GM18520 (cell line): ENCODE data around the gene POM121.
A peak's percentile ranks its signal among the peaks of the same experiment; 100 is the strongest.
"Not testable (repeated sequence)": the region's sequence is repeated elsewhere in the genome, so short reads cannot be mapped to it uniquely, and the experiment has no call there.

Experiments used
- ATAC-seq: cut with Tn5 transposase; IDR thresholded peaks from one replicate; pipeline ENCODE4 v1.9.1; 2021; ENCODE audit not compliant: unreplicated experiment

The POM121 gene

DNA sequence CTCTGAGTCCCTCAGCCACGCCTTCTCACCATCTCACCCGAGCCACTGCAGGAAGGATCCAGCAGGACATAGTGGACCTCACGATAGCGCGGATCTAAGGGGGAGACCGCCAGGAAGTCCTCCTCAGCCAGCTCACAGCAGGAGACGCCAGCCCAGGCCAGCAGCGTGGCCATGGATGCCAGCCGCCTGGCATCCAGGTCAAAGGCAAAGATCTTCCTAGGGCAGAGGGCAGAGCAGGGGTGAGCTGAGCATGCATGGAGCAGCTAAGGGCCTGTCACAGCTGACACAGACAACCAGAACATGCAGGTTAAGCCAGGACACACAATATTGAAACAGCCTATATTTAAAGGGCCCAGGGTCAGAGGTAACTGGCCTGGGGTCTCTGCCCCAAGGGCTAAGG lies 24.4 kb downstream of the POM121 start:
- not testable (repeated sequence) for ATAC-seq

DNA sequence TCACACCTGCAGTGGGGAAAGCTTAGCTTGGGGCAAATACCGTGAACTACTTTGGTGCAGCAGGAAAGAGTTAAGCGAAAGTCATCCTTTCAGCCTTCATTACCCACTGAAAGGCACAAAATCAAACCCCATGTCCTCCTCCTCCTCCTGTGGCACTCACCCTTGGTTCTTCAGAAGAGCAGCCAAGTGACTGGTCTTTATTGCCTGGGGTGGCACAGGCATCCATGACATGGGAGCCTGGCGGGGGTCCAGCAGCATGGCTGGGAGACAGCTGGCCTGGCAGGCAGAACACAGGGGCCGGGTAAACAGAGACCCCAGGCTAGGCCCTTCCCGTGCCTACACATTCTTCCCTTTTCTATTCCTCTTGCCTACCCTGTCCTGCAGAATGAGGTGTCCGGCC lies 24.8 kb downstream of the POM121 start:
- ATAC-seq: not testable (repeated sequence)

DNA sequence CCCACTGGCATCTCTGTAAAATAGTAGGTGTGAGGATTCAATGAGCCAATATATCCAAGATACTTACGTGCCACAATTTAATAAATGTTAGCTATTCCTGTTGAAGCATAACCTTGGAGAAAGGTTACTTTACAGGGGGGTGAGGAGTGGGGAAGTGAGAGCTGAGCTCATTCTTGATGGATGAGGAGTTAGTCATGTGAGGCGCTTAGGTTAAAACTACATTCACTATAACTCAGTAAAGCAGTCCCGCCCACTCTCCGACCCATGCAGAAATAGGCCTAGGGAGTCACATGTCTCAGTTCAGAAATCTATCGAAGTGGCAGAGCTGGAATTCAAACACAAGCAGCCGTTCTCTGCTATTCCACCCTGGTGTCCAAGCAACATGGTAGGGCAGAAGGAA lies 25.5 kb downstream of the POM121 start:
- ATAC-seq: not testable (repeated sequence)

DNA sequence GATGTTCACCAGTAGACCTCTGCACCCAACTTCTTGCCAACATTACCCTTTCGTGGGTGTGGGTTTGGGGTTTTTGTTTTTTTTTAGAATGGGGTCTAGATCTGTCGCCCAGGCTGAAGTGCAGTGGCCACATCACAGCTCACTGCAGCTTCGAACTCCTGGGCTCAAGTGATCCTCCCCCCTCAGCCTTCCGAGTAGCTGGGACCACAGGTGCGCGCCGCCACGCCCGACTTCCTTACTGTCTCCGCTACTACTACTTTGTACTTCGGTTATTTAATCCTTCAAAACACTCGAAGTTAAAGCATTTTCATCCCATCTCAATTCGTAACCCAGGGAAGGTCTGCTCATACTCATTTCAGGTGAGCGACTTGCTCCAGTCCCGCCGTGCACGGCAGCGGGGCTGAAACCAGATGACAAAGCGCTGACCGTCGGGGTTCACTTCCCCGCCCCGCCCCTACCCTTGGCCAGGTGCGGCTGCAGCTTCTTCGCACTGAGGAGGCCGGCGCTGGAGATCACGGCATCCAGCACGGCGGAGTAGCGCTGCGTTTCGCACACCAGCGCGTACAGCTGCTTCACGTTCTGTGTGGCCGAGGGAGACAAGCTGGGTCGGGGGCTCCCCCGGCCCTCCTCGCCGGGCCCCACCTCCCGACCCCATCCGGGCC lies 29.1 kb downstream of the POM121 start:
- ATAC-seq: peak; percentile 30

- peak; percentile 87 for ATAC-seq
These were observed 29.8 kb downstream of the POM121 start for GRCh38 chr7:72954563-72955198.

DNA sequence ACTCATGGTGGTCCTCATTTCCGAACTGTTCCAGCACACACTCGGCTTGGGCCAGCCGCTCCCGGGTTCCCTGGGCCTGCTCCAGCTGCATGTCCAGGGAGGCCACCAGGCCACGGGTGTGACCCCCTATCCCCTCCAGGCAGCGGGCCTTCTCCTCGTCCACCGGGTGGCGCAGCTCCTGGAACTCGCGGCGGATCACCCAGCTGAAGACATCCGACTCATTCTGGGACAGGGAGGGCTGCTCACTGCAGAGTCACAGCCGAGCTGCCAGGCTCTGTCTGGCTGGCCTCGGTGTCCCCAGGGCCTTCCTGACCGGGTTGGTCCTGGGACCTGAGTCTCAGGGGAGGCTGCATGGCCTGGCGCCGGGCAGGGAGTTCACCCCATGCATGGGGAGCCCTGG lies 35.1 kb downstream of the POM121 start:
- not testable (repeated sequence) for ATAC-seq

- not testable (repeated sequence) for ATAC-seq
These were observed 35.9 kb downstream of the POM121 start for GRCh38 chr7:72960626-72961345.

GRCh38 chr7:72961346-72961650 lies 36.4 kb downstream of the POM121 start:
- ATAC-seq: not testable (repeated sequence)

- ATAC-seq: not testable (repeated sequence)
These were observed 38.2 kb downstream of the POM121 start for GRCh38 chr7:72963056-72963455.

DNA sequence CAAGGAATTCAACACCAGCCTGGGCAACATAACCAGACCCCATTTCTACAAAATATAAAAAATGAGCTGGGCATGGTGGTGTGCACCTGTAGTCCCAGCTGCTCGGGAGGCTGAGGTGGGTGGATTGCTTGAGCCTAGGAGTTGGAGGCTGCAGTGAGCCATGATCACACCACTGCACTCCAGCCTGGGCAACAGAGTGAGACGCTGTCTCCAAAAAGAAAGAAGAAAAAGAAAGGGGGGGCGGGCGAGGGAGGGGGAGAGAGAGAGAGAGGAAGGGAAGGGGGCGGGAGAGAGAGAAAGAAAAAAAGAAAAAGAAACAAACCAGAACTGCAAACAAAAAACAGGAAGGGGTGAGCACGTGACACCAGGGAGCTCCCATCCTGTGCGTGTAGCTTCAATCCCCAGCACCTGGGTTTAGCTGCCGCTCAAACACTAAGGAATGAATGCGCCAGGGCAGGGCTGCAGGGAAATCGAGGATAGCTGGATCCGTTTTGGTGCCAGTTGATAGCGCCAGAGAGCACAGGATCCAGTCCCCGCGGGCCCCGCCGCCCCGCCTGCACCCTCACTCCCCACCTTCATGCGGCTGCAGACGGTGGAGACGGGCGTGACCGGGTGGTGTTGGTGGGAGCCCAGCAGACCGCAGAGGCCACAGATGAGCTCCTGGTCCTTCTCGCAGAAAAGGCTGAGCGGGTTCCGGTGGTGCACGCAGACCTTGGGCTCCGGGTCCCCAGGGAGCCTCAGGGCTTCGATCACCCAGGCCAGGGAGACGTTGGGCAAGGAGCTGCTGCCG lies 40.5 kb downstream of the POM121 start:
- ATAC-seq: not testable (repeated sequence)

DNA sequence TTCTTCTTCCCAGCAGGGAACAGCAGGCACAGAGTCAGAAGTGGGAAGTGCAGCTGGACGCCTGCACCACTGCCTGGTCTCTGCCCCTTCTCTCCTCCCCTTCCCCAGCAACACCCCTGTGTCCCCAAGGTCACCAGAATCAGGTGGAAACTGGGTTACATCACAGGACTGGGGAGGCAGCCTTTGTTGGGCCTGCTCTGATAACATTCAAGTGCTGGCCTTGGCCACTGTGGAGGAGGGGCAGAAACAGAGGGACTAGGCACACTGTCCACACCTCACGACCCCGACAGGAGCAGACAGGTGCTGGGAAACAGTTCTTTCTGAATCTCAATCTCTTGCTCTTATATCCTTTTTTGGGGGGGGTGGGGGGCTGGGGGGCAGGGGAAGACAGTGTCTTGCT lies 42.0 kb downstream of the POM121 start:
- ATAC-seq: not testable (repeated sequence)

- not testable (repeated sequence) for ATAC-seq
These were observed 44.2 kb downstream of the POM121 start, which contains the start of gene TRIM74 for GRCh38 chr7:72968980-72969516. TRIM74 (minus strand) TSS chr7:72969466; CDS start chr7:72966157, 3,309 bp downstream.

GRCh38 chr7:72969688-72970087 lies 44.8 kb downstream of the POM121 start:
- ATAC-seq: not testable (repeated sequence)

DNA sequence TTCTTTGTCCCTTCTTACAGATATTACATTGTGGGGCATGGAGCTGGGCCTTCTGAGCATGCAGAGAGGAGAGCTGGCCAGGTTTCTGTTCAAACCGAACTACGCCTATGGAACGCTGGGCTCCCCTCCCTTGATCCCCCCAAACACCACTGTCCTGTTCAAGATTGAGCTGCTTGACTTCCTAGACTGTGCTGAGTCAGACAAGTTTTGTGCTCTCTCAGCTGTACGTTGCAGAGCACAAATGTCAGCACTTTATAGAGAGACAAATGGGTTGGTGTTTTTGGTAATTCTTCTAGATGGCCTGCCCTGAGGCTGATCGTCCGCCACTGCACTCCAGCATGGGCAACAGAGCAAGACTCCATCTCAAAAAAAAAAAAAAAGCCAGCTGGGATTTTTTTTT lies 46.6 kb downstream of the POM121 start:
- ATAC-seq: not testable (repeated sequence)

DNA sequence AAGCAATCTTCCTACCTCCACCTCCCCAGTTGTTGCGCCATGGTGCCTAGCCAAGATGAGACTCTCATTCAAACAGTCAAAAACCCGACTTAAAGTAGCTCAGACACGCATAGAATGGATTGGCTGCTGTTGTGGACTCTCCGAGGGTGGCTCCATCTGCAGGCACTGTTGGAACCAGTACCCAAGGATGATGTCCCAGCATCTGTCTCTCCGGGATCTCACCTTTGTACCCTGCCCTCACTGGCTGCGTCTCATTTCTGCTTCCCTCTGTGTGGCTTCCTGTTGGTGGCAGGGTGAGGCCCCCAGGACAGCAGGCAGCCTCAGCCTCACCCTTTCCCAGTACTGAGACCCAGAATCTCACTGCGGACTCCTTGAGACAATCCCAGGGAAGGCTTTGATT lies 49.9 kb downstream of the POM121 start:
- ATAC-seq: not testable (repeated sequence)

- not testable (repeated sequence) for ATAC-seq
These were observed 50.9 kb downstream of the POM121 start for GRCh38 chr7:72975656-72976286.

DNA sequence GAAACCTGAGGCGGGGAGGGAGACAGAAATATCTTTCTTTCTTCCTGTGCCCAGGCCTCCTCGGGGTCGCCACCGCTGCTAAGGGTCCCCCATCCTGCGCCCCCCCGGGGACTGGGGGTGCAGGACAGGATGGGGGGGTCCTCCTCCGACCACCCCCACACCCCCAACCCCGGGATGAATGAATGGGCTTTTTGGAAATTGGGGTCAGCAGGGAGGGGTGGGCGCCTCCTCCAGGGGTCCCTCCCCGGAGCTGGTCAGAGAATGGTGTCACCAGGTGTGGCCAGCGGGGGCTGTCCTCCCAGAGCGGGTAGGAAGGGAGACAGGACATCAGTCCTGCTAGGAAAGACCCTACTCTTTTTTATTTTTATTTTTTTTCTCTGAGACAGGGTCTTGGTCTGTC lies 51.5 kb downstream of the POM121 start:
- not testable (repeated sequence) for ATAC-seq

GRCh38 chr7:72980382-72980781 lies 55.5 kb downstream of the POM121 start:
- ATAC-seq: not testable (repeated sequence)

DNA sequence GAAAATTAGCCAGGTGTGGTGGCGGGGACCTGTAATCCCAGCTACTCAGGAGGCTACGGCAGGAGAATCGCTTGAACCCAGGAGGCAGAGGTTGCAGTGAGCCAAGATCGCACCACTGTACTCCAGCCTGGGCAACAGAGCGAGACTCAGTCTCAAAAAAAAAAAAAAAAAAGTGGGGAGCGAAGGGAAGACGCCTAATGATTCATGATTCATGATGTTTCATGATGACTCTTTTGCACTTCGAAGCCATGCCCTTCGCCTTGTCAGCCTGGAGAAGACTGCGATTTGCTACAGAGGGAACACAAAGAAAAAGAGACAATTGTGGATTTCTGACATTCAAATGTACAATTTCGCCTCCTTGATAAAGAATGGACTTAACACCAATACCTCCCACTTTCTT lies 57.2 kb downstream of the POM121 start:
- ATAC-seq: not testable (repeated sequence)

GRCh38 chr7:72990146-72990913 lies 65.4 kb downstream of the POM121 start:
- not testable (repeated sequence) for ATAC-seq
